Measurements from ENCODE around the gene KIZ.

KIZ gene

DNA sequence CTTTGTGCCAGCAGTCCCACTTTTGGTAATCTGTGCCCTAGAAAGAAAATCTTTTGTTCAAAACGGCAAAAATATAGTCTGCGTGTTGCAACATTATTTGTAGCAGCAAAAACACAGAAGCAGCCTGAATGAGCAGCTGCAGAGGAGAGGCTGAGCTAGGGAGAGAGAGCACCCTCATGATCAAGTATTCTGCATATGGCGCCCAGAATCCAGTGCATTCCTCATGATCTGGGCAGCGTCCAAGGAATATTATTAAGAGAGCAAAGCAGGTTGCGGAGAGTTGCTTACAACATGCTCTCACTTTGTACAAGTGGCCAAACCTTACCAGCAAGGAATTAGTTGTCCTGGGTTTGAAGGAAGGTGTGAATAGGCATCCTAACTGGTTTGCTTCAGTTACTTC is 25.9 kb downstream of the KIZ start:
- no peak overlapping the region for H3K4me3 ChIP-seq (ENCODE audit: low read depth, low read length)
- TF ChIP-seq, protein P1, sequence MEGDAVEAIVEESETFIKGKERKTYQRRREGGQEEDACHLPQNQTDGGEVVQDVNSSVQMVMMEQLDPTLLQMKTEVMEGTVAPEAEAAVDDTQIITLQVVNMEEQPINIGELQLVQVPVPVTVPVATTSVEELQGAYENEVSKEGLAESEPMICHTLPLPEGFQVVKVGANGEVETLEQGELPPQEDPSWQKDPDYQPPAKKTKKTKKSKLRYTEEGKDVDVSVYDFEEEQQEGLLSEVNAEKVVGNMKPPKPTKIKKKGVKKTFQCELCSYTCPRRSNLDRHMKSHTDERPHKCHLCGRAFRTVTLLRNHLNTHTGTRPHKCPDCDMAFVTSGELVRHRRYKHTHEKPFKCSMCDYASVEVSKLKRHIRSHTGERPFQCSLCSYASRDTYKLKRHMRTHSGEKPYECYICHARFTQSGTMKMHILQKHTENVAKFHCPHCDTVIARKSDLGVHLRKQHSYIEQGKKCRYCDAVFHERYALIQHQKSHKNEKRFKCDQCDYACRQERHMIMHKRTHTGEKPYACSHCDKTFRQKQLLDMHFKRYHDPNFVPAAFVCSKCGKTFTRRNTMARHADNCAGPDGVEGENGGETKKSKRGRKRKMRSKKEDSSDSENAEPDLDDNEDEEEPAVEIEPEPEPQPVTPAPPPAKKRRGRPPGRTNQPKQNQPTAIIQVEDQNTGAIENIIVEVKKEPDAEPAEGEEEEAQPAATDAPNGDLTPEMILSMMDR (IDR thresholded peaks at IDR 0.05; ENCODE audit: low read depth, low read length), result no peak

DNA sequence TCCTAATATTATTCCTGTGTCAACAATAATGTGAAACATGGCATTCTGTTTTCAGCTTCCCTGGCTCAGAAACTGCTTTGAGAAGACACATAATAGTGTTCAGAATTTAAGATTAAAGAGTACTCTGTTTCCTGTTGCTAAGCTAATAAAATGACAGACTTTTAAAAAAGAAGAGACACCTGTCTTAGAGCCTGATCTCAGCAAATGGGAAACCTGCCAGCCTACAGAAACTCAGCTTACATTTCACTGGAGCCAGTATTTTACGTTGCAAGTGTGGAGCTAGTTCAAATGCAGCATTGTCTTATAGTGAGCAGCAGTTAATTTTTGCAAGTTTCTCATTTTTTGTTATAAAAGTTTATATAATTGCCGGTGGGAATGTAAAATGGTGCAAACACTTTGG is 28.8 kb downstream of the KIZ start:
- H3K4me3 ChIP-seq (ENCODE audit: low read depth, low read length), result no peak overlapping the region
- TF ChIP-seq, protein P1 (IDR thresholded peaks at IDR 0.05; ENCODE audit: low read depth, low read length), result no peak

DNA sequence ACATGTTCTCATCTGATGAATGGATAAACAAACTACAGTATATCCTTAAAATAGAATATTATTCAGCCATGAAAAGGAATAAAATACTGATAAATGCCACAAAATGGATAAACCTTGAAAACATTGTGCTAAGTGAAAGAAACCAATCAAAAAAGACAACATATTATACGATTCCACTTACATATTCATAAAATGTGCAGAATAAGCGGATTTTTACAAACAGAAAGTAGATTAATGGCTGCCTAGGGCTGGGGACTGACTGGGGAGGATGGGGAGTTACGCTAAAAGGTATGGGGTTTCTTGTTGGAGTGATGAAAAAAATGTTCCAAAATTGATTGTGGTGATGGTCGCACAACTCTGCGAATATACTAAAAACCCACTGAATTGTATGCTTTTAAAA is 29.4 kb downstream of the KIZ start:
- TF ChIP-seq, protein P1 (IDR thresholded peaks at IDR 0.05; ENCODE audit: low read depth, low read length), result no peak

DNA sequence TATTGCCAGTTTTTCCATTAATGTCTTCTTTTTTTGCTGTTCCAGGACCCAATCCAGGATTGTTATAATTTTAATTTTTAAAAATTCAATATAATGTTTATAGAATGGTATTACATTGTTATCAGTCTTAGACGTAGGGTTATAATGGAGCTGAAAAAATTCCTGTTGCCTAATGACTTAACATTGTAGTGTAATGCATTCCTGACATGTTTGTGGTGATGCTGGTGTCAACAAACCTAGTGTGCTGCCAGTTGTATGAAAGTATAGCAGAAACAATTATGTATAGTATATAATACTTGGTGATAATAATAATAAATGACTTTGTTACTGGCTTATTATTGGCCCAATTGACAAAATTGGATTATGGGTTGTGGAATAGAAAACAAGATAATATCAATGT is 30.4 kb downstream of the KIZ start:
- H3K4me3 ChIP-seq (ENCODE audit: low read depth, low read length), result no peak overlapping the region
- TF ChIP-seq, protein P1 (IDR thresholded peaks at IDR 0.05; ENCODE audit: low read depth, low read length), result no peak

More for the DNA sequence above, 29.4 kb downstream of the KIZ start:
- no peak overlapping the region for H3K4me3 ChIP-seq (ENCODE audit: low read depth, low read length)

DNA sequence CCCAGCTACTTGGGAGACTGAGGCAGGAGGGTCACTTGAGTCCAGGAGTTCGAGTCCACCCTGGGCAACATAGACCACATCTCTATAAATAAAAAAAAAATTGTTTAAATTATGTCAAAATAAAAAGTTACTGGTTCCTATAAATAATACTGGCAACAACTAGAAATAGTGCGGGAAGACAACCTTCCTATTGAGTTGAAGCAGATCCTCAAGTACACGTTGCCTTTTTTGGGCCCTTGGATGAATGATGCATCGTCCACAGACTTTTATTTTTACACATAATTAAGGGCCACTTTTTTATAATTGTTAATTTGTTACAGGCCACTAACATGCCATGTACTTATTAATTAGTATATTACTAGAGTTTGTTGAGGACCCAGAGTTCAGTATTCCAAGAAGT is 31.1 kb downstream of the KIZ start:
- TF ChIP-seq, protein P1 (IDR thresholded peaks at IDR 0.05; ENCODE audit: low read depth, low read length), result no peak
- H3K4me3 ChIP-seq (ENCODE audit: low read depth, low read length), result no peak overlapping the region

DNA sequence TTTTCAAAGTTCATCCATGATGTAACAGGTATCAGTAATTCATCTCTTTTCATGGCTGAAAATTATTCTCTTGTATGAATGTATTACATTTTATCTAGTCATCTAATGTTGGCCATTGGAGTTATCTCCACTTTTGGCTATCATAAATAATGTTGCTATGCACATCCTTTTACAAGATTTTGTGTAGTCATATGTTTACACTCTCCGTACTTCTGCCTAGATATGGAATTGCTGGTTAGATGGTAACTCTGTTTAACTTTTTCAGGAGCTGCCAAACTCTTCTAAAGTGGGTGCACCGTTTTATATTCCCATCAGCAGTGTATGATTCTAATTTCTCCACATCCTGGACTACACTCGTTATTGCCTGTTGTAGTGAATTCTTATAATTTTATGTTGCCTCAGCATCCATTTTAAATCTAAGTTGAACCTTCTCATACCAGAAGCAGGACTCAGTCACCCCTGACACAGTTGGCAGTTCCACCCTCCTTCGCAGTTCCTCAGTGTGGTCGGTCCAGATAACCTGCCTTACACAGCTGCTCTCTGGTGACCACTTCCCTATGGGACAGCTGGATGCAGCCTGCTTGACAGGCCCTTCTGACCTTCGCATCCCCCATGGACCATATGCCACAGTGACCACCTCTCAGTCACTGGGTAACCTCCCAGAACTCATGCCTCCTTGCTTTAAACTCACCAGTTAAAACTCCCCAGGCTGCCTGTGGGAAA is 33.9 kb downstream of the KIZ start:
- H3K4me3 ChIP-seq (ENCODE audit: low read depth, low read length), result no peak overlapping the region
- TF ChIP-seq, protein P1 (IDR thresholded peaks at IDR 0.05; ENCODE audit: low read depth, low read length), result no peak

DNA sequence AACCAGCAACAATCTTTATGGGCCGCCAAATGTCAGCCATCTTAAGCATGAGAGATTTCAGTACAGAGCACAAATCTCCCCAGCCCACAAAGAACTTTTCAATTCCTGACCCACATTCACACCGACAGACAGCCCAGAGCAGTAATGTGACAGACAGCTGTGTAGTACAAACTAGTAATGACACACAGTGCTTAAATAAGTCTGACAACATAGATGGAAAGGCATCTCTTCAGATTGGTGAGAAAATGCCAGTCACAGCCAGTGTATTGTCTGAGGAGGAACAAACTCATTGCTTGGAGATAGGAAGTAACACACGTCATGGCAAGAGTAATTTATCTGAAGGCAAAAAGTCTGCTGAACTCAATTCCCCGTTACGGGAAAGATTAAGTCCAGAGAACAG is 36.0 kb downstream of the KIZ start:
- H3K4me3 ChIP-seq (ENCODE audit: low read depth, low read length), result no peak overlapping the region
- TF ChIP-seq, protein P1 (IDR thresholded peaks at IDR 0.05; ENCODE audit: low read depth, low read length), result no peak
